Measurements from ENCODE around the gene CAVIN3. TPM values are rescaled to one million over a fixed set of nuclear protein-coding genes. Genes with fewer than 3 reads are reported as not detected.

The CAVIN3 gene
- total and polyA plus RNA-seq, 2 experiments from 2014 or later, result 33.2 to 34.2 TPM

GRCh38 chr11:6345366-6345765 lies 25.1 kb upstream of the CAVIN3 start (continued):
- TF ChIP-seq ZNF462 (CRISPR knock-in tag; IDR thresholded peaks at IDR 0.05) (no peak), CREB1 (CRISPR knock-in tag; IDR thresholded peaks at IDR 0.05; ENCODE audit: low read depth) (no peak), EZH2phosphoT487 (IDR thresholded peaks at IDR 0.05; ENCODE audit: unreplicated experiment) (no peak), CTCF (conservative IDR thresholded peaks at IDR 0.05; ENCODE audit: low read depth in 2 of 2) (no peak)

GRCh38 chr11:6336293-6336692 lies 16.0 kb upstream of the CAVIN3 start:
- no peak overlapping the region for H3K4me3 Mint-ChIP-seq
- no peaks in the 10 kb centered on the region for H3K9me3 Mint-ChIP-seq
- H3K4me2 ChIP-seq, result no peak overlapping the region
- H3K9me2 ChIP-seq (ENCODE audit: insufficient read depth), result no peaks in the 10 kb centered on the region
- no peaks in the 10 kb centered on the region for H3K27me3 Mint-ChIP-seq (ENCODE audit: insufficient read depth, low read depth, poor library complexity)
- no peak overlapping the region for H3K27ac Mint-ChIP-seq
- H3K27ac ChIP-seq (ENCODE audit: low read depth), result no peak overlapping the region
- ATAC-seq (no peak), DNase-seq (ENCODE audit: low spot score) (no peak)
- H3K79me2 ChIP-seq (replicated peaks; ENCODE audit: insufficient read depth), result no peaks in the 10 kb centered on the region
- H3K36me3 Mint-ChIP-seq (ENCODE audit: low read depth), result peaks cover 2% of the 10 kb centered on the region; the same call in 1 of the 3 replicates
- H4K20me1 ChIP-seq (replicated peaks; ENCODE audit: insufficient read depth), result no peaks in the 10 kb centered on the region
- no peak overlapping the region for H3K4me3 ChIP-seq
- no peaks in the 10 kb centered on the region for H3K27me3 ChIP-seq (ENCODE audit: insufficient read depth)
- peaks cover 19% of the 10 kb centered on the region for H3K4me1 Mint-ChIP-seq
- no peak overlapping the region for H2AFZ ChIP-seq
- no peaks in the 10 kb centered on the region for H3K36me3 ChIP-seq (ENCODE audit: insufficient read depth)
- H3K4me1 ChIP-seq (ENCODE audit: insufficient read depth), result peaks cover 22% of the 10 kb centered on the region
- no peaks in the 10 kb centered on the region; the same call in 1 of the 2 replicates for H3F3A ChIP-seq (replicated peaks; ENCODE audit: low read depth)
- no peak for TF ChIP-seq POLR2AphosphoS5 (IDR thresholded peaks at IDR 0.05; ENCODE audit: low read depth)
- no peak for TF ChIP-seq REST (IDR thresholded peaks at IDR 0.05; ENCODE audit: unreplicated experiment)
- TF ChIP-seq EZH2 (IDR thresholded peaks at IDR 0.05; ENCODE audit: low read depth, unreplicated experiment), result no peak
- TF ChIP-seq CTCF (conservative IDR thresholded peaks at IDR 0.05; ENCODE audit: low read depth in 2 of 2), result no peak
- no peak for TF ChIP-seq NANOG (IDR thresholded peaks at IDR 0.05; ENCODE audit: borderline replicate concordance)
